GM19372 (cell line): ENCODE measurements around the gene CYP26A1.
"Not testable (repeated sequence)": the region's sequence is repeated elsewhere in the genome, so short reads cannot be mapped to it uniquely, and the experiment has no call there.

ENCODE experiments used
- ATAC-seq: cut with Tn5 transposase; IDR thresholded peaks from one replicate; pipeline ENCODE4 v1.9.1; 2021; ENCODE audit warnings: mild to moderate bottlenecking, low read depth, moderate library complexity; ENCODE audit not compliant: unreplicated experiment

The CYP26A1 gene

DNA sequence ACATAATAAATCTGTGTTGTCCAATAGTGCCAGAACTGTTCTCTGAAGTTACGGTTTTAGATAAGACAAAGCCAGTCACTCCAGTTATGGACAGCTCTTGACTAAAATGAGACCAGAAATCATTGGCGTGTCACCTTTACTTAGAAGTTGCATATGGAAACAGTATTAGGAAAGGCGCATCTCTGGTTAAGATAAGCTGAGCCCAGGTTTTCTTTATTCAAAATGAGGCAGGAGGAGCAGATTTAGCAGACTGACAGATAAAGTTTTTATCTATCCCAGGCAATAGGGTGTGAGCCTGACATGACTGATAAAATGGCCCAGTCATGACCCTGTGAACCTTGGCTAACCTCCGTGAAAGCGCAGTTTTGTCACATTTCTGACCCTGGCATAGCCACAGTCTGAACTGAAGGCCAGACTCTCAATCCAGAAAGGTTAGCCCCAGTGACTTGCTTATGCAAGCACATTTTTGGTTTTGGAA lies 4.2 kb downstream of the CYP26A1 start:
- ATAC-seq, result no peak

DNA sequence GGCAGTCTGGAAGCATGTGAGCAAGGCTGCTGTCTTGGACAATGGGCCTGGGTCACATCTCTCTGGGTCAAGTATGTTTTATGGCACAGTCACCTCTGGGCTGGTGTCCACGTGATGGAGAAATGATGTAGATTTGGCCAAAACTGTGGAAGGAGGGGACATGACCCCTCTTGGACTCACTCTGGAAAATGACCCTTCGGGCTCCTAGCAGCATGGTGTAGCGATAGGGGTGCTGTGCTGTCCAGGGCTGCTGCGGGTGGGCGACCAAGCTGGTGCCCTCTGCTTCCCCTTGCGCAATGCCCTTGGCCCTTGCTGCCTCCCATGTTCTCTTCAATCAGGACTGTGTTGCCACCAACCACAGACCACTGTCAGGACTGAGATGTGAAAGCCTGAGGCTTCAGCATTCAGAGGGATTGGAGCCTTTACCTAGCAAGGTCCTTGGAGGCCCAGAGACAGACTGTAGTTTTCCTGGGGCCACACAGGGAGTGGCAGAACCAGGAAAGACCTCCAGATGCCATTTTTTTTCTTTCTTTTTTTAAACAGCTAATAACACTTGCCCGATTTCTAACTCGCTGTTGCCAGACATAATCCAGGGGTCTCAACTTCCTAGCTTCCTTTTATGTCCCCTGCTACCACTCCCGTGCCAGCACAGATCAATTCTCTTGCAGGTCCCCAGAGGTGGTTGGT lies 6.1 kb downstream of the CYP26A1 start:
- ATAC-seq, result no peak

DNA sequence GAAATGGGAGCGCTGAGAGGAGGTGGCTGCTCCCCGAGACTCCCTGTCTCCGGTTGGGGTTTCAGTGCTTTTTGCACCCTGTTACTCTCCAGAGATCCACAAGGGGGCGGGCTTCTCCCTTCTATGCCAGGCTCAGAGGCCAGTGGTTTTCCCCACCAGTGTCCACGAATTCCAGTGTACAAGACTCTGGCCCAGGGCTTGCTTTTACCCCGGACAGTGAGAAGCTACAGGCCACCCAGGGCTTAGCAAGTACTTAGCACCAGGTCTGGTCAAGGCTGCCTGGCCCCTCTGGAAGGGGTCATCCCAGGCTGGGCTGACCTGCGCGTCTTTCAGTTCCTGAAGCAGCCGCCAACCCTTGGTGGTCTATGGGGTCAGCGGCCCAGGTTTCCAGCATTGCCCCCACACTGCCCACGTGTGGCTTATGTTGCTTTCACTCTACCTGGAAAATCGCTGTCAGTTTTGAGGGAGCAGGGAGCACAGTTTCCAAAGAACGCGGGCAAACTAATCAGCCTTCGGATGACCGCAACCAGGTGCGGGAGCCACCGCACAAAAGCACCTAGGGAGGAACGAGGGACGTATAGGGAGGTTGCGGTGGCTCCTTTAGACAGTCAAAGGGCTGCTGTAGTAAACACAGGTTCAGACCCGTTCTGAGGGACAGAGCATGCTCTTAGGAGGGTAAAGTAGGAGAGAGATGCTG lies 6.8 kb downstream of the CYP26A1 start:
- ATAC-seq, result no peak

DNA sequence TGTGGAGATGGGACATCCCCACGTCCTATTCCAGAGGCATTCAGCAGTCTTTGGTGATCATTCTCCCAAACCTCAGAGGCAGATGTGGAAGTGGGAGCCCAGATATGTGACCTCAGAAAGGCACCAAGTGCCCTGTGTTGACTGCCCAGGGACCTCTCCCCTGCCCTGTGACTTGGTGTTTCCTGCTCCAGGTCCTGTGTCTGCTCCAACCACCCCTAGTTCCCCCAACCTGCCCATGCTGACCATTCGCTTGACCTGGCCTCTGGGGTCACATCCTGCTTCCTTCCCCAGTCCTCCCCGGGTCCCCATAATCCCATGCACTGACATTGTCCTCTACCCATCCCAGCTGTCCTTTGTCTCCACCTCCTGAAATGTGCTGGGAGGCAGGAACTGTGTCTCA lies 7.6 kb downstream of the CYP26A1 start:
- no peak for ATAC-seq

DNA sequence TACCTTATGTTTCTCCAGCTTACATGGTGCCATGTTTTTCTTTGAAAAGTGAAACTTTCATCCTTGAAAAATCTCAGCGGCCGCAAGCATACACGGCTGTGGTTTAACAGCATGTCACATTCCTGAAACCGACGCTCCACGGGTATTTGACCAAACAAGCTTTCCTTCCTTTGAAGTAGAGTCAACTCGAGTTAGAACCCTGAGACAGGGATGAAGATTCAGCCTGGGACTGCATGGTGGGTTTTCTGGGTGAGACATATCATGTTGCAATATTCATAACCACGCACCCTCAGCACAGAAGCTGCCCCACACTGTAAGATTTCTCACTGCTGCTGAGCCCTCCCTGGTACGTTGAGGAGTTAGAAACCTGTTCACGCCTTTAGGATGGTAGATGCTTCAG lies 8.1 kb downstream of the CYP26A1 start:
- ATAC-seq, result no peak

DNA sequence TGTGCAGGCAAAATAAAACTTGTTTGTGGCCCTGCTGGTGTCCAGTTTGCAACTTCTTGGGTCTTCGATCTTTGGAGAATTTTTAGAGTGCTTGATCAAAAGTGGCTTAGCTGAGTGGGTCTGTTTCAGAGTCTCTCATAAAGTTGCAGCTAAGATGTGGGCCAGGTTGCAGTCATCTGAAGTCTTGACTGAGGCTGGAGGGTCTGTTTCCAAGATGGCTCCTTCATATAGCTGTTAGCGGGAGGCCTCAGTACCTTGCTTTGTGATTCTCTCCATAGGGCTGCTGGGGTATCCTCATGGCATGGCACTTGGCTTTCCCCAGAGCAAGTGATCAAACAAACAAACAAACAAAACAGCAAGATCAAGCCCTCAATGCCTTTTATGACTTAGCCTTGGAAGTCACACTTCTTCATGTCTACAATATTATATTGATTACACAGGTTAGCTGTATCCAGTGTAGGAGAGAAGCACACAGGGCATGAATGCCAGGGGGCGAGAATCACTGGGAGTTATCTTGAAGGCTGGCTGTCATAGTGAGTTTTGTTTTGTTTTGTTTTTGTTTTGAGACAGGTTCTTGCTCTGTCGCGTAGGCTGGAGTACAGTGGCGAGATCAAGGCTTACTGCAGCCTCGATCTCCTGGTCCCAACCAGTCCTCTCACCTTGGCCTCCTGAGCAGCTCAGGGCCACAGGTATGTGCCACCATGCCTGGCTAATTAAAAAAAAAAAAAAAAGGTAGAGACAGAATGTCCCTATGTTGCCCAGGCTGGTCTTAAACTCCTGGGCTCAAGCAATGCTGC lies 10.2 kb downstream of the CYP26A1 start:
- no peak for ATAC-seq

DNA sequence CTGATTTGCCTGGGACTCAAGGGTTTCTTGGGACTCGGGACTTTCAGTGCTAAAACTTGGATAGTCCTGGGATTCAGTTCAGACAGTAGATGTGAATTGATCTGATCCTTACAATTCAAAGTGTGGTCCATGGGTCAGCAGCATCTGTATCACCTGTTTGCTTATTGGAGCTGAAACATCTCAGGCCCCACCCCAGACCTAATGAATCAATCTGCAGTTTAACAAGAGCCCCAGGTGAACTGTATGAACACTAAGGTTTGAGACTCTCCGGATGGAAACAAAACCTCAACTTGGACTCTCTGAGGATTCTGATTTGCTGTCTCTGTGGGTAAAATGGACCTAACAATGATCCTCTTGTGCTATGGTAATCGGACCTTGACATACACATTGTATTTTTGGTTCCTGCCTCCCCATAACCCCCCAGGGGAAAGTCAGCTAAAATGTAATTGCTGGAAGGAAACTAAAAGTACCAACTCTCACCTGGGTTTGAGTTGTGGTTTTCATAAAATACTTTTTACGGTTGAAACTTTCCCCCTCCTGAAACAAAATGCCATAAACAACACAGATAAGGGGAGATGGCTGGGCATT lies 11.7 kb downstream of the CYP26A1 start:
- no peak for ATAC-seq

DNA sequence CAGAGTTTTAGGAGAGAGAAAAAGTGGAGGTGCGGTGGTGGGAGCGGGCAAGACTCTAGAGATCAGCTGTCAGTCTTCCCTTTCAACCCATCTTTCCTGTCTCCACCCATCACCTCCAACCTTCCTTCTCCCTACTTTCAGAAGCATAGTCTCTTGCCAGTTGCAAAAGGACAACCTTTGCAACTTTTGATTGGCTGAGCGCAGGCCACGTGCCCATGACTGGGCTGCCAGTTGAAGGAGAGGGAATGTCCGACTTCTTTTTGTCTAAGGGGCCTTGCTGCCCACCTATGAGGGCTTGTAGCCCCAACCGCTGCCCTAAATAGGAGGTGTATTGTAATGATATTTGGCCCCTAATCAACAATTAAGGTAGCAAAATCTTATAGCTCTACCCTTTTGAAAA lies 12.6 kb downstream of the CYP26A1 start:
- ATAC-seq, result no peak

DNA sequence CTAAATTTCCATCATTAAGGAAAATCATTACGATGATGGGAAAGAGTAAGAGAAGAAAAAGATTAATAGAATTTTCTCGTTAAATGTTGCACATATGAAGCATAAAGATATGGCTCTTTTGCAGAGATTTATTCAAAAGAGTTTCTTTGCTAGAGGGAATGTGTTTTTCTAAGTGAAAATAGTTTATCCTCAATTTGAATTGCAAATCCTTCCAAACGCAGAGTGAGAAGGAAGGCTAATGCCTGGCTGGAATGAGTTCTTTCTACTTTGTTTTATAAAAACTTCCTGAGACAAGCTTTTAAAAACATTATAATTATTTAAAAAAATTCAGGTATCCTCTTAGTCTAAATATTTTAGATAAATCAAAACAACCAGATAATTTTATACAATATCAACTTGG lies 14.2 kb downstream of the CYP26A1 start:
- ATAC-seq, result no peak

DNA sequence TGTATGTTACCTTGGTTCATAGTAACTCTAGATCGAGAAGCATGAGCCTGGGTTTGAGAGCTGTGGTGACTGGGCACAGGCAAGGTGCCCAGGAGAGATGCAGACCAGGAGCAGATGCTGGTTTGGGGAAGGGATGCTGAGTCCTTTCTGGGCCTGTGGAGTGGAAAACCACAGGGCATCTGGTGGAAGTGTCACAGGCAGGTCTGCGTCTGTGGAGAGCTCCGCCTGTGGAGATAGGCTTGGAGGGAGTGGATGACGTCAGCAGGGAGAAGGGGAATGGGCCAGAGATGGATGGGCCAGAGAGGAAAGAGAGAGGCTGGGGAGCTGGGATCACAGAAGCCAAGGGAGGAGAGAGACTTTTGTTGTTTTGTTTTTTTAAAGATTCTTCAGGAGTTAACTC lies 14.8 kb downstream of the CYP26A1 start:
- no peak for ATAC-seq

DNA sequence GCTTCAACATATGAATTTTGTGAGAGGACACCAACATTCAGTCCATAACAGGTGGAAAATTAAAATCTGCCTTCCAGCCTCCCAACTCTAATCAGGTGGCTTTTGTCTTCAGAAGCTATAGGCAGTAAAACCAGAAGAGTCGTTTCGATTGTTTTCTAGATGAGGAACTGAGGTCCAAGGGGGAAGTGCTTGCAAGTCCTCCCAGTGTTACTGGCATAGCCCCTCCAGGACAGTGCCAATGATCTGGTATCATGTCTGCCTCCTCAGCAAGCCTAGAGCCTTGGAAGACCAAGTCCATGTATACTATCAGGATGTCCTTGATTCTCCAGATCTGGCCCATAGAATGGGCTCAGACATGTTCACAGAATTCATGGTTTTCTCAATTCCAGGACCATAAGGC lies 16.9 kb downstream of the CYP26A1 start:
- no peak for ATAC-seq

DNA sequence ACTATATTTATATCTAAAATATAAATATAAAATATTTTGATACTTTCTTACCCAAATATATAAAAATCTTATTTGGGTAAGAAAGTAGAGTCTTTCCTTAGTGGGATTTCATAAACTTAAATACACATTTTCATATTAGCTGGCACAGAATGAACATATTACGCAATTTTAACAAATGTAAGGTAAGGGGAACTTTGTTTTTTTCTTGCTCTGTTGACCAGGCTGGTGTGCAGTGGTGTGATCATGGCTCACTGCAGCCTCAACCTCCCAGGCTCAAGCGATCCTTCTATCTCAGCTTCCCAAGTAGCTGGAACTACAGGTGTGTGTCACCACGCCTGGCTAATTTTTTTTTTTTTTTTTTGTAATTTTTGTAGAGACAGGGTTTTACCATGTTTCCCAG lies 18.3 kb downstream of the CYP26A1 start:
- ATAC-seq, result no peak

DNA sequence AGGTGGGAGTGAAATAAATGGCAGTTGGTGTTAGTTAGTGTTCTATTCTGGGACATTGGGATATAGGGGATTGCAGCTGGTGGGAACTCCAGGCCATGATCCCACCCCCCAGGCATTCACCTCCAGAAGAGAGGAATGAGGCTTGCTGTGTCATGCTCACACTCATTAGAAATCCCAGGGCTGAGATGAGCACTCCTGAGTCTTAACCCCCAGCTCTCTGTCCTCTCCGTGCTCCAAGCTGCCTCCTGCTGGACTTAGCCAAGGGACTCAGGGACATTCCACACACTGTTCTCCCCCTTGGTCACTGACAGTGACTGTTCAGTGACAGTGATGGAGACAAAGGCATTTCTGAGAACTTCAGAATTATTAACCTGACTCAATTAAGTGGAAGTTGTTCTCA lies 21.5 kb downstream of the CYP26A1 start:
- no peak for ATAC-seq

DNA sequence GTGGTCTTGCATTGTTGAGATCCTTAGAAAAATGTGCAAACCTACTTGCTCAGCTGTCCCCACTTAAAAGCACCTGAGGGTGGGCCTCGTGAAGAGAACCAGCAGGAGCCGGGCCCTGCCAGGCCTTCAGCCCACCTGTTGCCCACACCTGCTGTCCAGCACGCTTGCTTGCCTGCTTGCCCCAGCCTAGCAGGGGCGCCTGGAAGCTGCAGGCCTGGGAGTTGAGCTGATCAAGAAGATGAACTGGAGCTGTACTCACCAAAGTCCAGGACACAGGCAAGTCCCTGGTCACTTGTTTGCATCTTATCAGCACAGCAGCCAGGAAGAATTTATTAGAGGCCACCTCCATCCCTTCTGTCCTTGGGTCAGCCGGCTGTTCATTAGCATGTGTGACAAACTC lies 23.2 kb downstream of the CYP26A1 start:
- ATAC-seq, result no peak

DNA sequence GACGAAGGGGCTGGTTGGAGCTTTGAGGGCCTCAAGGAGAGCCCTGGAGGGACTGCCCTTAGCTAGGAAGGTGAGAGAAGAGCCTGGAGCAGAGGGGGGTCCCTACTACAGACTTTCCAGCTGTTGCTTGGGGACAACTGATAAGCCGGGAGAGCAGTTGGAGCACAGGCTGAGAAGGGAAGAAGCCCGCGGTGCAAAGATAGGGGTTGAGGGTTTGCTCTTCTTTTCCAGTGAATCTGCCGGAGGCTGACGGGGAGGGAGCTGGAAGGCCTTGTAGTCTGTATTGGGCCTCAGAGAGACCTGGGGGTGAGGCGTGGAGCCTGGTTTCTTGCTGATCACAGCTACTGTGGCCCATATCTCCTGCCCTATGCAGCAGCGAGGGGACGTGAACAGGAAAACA lies 23.7 kb downstream of the CYP26A1 start:
- ATAC-seq, result no peak

DNA sequence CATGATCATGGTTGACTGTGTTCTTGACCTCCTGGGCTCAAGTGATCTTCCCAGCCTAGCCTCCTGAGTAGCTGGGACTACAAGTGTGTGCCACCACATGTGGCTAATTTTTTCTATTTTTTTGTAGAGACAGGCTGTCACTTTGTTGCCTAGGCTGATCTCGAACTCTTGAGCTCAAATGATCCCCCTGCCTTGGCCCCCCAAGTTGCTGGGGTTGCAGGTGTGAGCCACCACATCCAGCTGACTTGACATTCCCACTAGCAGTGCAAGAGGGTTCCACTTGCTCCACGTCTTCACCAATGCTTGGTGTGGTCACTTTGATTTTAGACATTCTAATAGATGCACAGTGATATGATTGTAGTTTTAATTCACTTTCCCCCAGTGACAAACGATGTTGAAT lies 25.1 kb downstream of the CYP26A1 start:
- no peak for ATAC-seq

DNA sequence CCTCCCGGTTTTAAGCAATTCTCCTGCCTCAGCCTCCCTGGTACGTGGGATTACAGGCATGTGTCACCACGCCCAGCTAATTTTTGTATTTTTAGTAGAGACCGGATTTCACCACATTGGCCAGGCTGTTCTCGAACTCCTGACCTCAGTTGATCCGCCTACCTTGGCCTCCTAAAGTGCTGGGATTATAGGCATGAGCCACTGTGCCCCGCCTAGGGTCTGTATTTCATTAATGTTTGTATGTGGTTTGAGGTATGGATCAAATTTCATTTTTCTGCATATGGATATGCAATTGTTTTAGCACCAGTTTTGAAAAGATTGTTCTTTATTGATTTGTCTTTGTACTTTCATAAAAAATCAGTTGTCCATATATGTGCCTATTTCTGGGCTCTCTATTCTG lies 26.0 kb downstream of the CYP26A1 start:
- ATAC-seq, result no peak

DNA sequence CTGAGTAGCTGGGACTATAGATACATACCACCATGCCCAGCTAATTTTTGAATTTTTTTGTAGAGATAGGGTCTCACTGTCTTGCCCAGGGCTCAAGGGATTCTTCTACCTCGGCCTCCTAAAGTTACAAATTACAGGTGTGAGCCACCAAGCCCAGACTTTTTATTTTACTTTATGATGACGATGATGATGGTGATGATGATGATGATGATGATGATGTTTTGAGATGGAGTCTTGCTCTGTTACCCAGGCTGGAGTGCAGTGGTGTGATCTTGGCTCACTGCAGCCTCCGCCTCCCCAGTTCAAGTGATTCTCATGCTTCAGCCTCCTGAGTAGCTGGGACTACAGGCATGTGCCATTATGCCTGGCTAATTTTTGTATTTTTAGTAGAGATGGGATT lies 27.5 kb downstream of the CYP26A1 start:
- not testable (repeated sequence) for ATAC-seq

DNA sequence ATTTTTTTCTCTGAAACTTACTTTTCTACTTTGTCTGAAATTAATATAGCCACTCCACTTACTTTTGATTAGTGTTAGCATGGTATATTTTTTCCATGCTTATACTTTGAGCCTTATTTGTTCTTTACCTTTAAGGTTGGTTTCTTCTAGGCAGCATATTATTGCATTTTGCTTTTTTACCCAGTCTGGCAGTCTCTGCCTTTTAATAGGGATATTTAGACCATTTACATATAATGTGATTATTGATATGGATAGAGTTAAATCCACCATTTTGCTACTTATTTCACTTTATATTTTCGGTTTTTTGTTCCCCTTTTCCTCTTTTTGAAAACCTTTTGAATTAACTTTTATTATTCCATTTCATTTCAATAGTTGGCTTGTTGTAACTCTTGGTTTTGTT lies 30.3 kb downstream of the CYP26A1 start:
- ATAC-seq, result no peak

DNA sequence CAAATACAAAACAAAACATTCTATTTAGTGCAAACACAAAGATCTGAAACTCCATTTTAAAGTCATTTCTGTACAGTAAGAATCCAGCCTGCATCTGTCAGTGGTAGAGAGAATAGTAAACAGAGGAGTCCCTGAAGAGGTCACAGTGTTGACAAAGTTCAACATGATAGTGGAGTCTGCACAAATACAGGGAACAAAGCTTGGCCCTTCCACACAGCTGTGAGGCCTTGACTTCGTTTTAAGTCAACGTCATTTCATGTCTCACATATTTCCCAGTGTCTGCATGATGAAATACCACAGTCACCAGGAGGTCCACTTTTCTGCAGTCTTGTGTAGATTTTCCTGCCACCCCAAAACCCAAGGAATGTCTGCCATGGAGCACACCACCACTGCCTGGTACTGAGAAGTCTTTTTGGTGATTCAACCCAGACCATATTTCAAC lies 33.0 kb downstream of the CYP26A1 start:
- no peak for ATAC-seq
